ENCODE results near the gene SARDH.

- TF ChIP-seq CTCF (IDR thresholded peaks at IDR 0.05) (no peak), POLR2AphosphoS5 (IDR thresholded peaks at IDR 0.05) (no peak), POLR2A (IDR thresholded peaks at IDR 0.05; ENCODE audit: low read depth) (no peak), EP300 (IDR thresholded peaks at IDR 0.05) (no peak)
These were observed 4.2 kb downstream of the SARDH start for GRCh38 chr9:133733796-133734533.

Measured in esophagus muscularis mucosa (tissue), 4 donors.